Transverse colon (tissue), 4 donors: ENCODE measurements around the gene EHMT1. TPM values are rescaled to one million over a fixed set of nuclear protein-coding genes. Genes with fewer than 3 reads are reported as not detected.

ENCODE experiments used
- DNase-seq: peaks from one replicate; pipeline ENCODE4 v3.0.0-alpha.2; 2019
- H3K27ac ChIP-seq, 4 donors: fragments of 200-600 bp; sonication (generic); 2 replicates each; pipeline ENCODE4 v1.5.1; 2016 to 2018; ENCODE audit warnings: inconsistent platforms in 4 of 4
- H3K27me3 ChIP-seq: fragments of 200-600 bp; sonication (generic); 2 replicates; pipeline ENCODE4 v1.5.1; 2017; ENCODE audit warnings: inconsistent platforms
- H3K36me3 ChIP-seq, 4 donors: fragments of 200-600 bp; sonication (generic); 2 replicates each; pipeline ENCODE4 v1.5.1; 2017 to 2019; ENCODE audit warnings: inconsistent platforms in 4 of 4
- H3K4me1 ChIP-seq, 4 donors: fragments of 200-600 bp; sonication (generic); 2 replicates each; pipeline ENCODE4 v1.5.1; 2017 to 2020; ENCODE audit warnings: inconsistent platforms in 4 of 4
- H3K4me3 ChIP-seq, 4 donors: fragments of 200-600 bp; sonication (generic); 1 replicate in 1 of 4; 2 replicates in 3 of 4; pipeline versions ENCODE4 v1.5.1 to v1.6.1; 2017 to 2019; ENCODE audit warnings: inconsistent platforms in 4 of 4
- H3K9me3 ChIP-seq, 2 donors: fragments of 200-600 bp; sonication (generic); 2 replicates each; pipeline ENCODE4 v1.5.1; 2017 to 2019; ENCODE audit warnings: inconsistent platforms in 2 of 2
- EP300 ChIP-seq: sonication (generic); formaldehyde crosslinking; IDR thresholded peaks from one replicate; pipeline ENCODE4 v1.6.1; 2017; ENCODE audit warnings: antibody characterized with exemption, low read depth
- POLR2A ChIP-seq: fragments of 450-650 bp; IDR thresholded peaks from one replicate; pipeline ENCODE4 v1.6.1; 2016; ENCODE audit warnings: antibody characterized with exemption, mild to moderate bottlenecking, moderate library complexity
- POLR2AphosphoS5 ChIP-seq, 3 donors: sonication (generic); formaldehyde crosslinking; IDR thresholded peaks; one replicate each; pipeline ENCODE4 v1.6.1; 2016; ENCODE audit warnings: antibody characterized with exemption in 3 of 3
- WGBS, 2 donors: methylation state at CpG; one replicate each; pipeline ENCODE4 v1.1.5; 2018; ENCODE audit warnings: low coverage in 1 of 2; 5-methylcytosine and 5-hydroxymethylcytosine counted together
- in situ Hi-C, 4 donors: fragments of 200-750 bp; cut with MboI; loops; one replicate each; pipeline versions ENCODE4 v1.15.0 to v1.15.1; 2017; ENCODE audit warnings: low sequenced_read_pairs in 3 of 4, low pct_ligation_motif_present in 1 of 4, low pct_unique_long_range_greater_than_20kb in 1 of 4
- intact Hi-C: fragments of 100-400 bp; cut with DNase I; formaldehyde crosslinking; loops from one replicate; pipeline ENCODE4 v1.15.1; 2023; ENCODE audit warnings: low total_unique reads
- total RNA-seq, 4 donors: library from RNA; depleted of rRNA; stranded (reverse); fragments of >200 nt; gene quantifications; one replicate each; pipeline ENCODE4 v1.1.0, GENCODE V29; 2016
- TF ChIP-seq, protein P1 (sequence below), 5 experiments: fragments of 200-600 bp in 3 of 5; fragments of 450-650 bp in 2 of 5; sonication (generic) in 3 of 5; IDR thresholded peaks; 1 replicate in 2 of 5; 2 replicates in 3 of 5; pipeline ENCODE4 v1.5.1; 2016 to 2017; ENCODE audit warnings: antibody characterized with exemption in 5 of 5, inconsistent platforms in 3 of 5, mild to moderate bottlenecking in 2 of 5, moderate library complexity in 1 of 5

The EHMT1 gene
- total RNA-seq, 4 donors from 2014 or later = 93.8 to 184 (median 139) TPM

DNA sequence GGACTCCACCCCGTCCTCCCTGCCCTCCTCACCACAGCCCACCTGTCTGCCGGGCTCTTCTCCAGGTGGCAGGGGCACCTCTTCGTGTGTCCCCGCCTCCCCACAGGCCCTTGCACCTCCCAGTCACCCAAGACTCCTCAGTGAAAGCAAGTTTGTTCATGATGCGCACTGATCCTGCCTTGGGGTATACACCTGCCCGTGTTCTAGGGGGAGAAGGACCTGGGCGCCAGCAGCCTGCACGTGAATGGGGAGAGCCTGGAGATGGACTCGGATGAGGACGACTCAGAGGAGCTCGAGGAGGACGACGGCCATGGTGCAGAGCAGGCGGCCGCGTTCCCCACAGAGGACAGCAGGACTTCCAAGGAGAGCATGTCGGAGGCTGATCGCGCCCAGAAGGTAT lies 124.9 kb downstream of the EHMT1 start:
- in situ Hi-C loops (no loop called here), intact Hi-C loops (no loop called here)
- H3K27ac ChIP-seq = no peak overlapping the region
- H3K27me3 ChIP-seq = no peaks in the 10 kb centered on the region
- H3K4me1 ChIP-seq = peaks cover 6 to 14% (median 9%) of the 10 kb centered on the region in 4 donors
- no peaks in the 10 kb centered on the region for H3K9me3 ChIP-seq
- no peak for DNase-seq
- TF ChIP-seq POLR2A = no peak
- no peak for TF ChIP-seq POLR2AphosphoS5 (IDR thresholded peaks at IDR 0.05)
- TF ChIP-seq, protein P1, sequence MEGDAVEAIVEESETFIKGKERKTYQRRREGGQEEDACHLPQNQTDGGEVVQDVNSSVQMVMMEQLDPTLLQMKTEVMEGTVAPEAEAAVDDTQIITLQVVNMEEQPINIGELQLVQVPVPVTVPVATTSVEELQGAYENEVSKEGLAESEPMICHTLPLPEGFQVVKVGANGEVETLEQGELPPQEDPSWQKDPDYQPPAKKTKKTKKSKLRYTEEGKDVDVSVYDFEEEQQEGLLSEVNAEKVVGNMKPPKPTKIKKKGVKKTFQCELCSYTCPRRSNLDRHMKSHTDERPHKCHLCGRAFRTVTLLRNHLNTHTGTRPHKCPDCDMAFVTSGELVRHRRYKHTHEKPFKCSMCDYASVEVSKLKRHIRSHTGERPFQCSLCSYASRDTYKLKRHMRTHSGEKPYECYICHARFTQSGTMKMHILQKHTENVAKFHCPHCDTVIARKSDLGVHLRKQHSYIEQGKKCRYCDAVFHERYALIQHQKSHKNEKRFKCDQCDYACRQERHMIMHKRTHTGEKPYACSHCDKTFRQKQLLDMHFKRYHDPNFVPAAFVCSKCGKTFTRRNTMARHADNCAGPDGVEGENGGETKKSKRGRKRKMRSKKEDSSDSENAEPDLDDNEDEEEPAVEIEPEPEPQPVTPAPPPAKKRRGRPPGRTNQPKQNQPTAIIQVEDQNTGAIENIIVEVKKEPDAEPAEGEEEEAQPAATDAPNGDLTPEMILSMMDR (IDR thresholded peaks at IDR 0.05) = no peak
- TF ChIP-seq EP300 = no peak
- 93 to 94% methylated on average over 11 to 19 of the region's 19 CpGs for WGBS, 2 donors
- H3K4me3 ChIP-seq = no peak overlapping the region
- peaks cover 0 to 23% (median 5%) of the 10 kb centered on the region in 4 donors for H3K36me3 ChIP-seq

DNA sequence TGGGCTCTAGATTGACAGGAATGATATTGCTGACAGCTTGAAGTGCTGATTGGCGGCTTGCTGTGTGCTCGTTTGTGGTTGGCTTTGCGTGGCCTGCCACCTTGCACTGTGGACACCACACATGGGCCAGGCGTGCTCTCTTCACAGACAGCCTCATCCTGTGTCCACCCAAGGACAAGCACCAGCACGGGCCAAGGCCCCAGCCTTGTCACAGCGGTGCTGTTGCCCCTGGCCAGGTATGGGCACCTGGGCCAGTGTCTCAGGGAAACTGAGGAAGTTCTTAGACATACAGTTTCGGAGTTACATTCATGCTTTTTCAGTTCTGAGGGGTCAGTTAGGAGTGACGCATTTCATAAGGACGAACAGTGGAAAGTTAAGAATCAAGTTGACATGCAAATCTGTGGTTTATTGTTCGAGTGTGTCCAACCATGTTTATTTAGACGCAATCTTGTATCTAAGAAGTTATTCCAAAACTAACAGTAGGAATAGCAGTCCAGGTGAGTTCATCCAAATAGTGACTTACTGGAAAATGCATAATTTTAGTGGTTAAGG lies 125.9 kb downstream of the EHMT1 start:
- Histone ChIP-seq H3K4me3 (no peak overlapping the region), H3K9me3 (no peaks in the 10 kb centered on the region), H3K27me3 (no peaks in the 10 kb centered on the region), H3K4me1 (peaks cover 4 to 9% (median 6%) of the 10 kb centered on the region in 4 donors), H3K27ac (peak overlapping the region in 1 of 4 donors; percentile 68), H3K36me3 (peaks cover 0 to 23% (median 5%) of the 10 kb centered on the region in 4 donors)
- intact Hi-C loops = no loop called here
- WGBS, 2 donors = 85 to 94% methylated on average over 5 to 11 of the region's 11 CpGs
- TF ChIP-seq POLR2AphosphoS5 (IDR thresholded peaks at IDR 0.05) = no peak
- in situ Hi-C loops = no loop called here
- no peak for DNase-seq

DNA sequence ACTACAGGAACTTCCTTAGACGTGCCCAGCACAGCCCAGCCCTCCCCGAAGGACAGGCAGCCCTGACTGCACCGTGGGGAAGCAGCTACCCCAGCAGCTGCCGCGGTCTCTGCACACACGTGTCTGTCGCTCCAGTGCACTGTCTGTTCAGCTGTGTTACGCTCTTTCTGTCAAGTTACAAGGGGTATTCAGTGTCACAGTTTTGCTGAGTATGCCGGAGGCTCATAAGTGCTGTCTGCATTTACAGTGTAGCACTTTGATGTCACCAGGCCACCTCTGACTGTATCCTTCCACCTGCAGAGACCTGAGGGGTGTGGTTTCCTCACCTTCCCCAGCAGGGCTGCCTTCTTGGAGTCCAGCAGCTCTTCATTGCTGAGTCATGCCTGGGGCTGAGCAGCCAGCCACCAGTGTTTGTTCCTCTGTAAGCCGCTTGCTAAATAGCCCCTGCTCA lies 126.8 kb downstream of the EHMT1 start:
- no peak overlapping the region for H3K4me3 ChIP-seq
- peak overlapping the region in 1 of 4 donors; percentile 68 for H3K27ac ChIP-seq
- TF ChIP-seq EP300 (no peak), POLR2AphosphoS5 (IDR thresholded peaks at IDR 0.05) (no peak), POLR2A (no peak)
- TF ChIP-seq, protein P1 (IDR thresholded peaks at IDR 0.05) = no peak
- peaks cover 0 to 23% (median 5%) of the 10 kb centered on the region in 4 donors for H3K36me3 ChIP-seq
- in situ Hi-C loops (no loop called here), intact Hi-C loops (no loop called here)
- H3K9me3 ChIP-seq = no peaks in the 10 kb centered on the region
- peaks cover 0 to under 1% (median under 1%) of the 10 kb centered on the region in 4 donors for H3K4me1 ChIP-seq
- DNase-seq = peak; percentile 63
- no peaks in the 10 kb centered on the region for H3K27me3 ChIP-seq
- 68% methylated on average over 10 of the region's 10 CpGs; no CpG with 5 or more reads in 1 of the 2 donors for WGBS, 2 donors

DNA sequence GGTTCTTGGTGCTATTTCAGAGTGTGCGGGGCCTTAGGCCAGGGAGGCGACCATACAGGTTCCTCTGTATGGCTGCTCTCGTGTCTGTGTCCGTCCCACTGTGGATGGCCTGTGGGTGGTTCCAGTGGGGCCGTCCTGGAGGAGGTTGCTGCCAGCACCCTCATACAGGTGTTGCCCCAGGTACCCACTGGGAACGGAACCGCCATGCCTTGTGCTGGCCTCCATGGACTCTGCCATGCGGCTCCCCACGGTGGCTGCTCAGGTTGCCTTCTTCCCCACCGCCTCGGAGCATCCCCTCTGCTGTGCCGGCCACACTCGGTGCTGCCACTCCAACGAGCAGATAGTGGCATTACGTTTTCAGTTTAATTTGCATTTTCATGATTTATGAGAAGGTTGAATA lies 129.5 kb downstream of the EHMT1 start:
- no peak for DNase-seq
- WGBS, 2 donors = 91% methylated on average over 15 of the region's 15 CpGs; no CpG with 5 or more reads in 1 of the 2 donors
- TF ChIP-seq, protein P1 (IDR thresholded peaks at IDR 0.05) = no peak
- TF ChIP-seq POLR2A (no peak), POLR2AphosphoS5 (IDR thresholded peaks at IDR 0.05) (no peak), EP300 (no peak)
- Histone ChIP-seq H3K4me1 (no peaks in the 10 kb centered on the region), H3K9me3 (no peaks in the 10 kb centered on the region), H3K4me3 (no peak overlapping the region), H3K27ac (no peak overlapping the region), H3K27me3 (no peaks in the 10 kb centered on the region), H3K36me3 (peaks cover 0 to 27% (median 10%) of the 10 kb centered on the region in 4 donors)
- in situ Hi-C loops (no loop called here), intact Hi-C loops (no loop called here)

DNA sequence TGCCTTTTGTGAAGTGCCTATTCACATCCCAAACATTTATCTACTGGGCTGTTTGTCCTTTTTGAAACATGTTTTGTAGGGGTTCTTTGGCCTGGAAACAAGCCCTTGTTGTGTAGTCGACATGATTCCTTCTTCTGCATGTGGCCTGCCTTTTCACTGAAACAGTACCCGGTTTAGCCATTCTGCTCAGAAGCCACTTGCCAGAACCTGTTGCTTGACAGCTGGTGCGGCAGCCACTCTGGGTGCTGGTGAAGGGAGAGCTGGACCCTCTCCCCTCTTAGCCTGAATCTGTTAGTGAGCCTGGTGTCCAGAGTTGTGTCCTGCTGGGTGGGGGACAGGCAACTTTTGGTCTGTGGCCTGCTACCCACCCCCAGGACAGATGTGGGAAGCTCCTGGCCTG lies 129.9 kb downstream of the EHMT1 start:
- intact Hi-C loops (no loop called here), in situ Hi-C loops (no loop called here)
- no peaks in the 10 kb centered on the region for H3K27me3 ChIP-seq
- H3K9me3 ChIP-seq = no peaks in the 10 kb centered on the region
- no peak overlapping the region for H3K4me3 ChIP-seq
- 88% methylated on average over 3 of the region's 3 CpGs; no CpG with 5 or more reads in 1 of the 2 donors for WGBS, 2 donors
- TF ChIP-seq, protein P1 (IDR thresholded peaks at IDR 0.05) = no peak
- TF ChIP-seq POLR2AphosphoS5 (IDR thresholded peaks at IDR 0.05) (no peak), POLR2A (no peak), EP300 (no peak)
- DNase-seq = no peak
- no peaks in the 10 kb centered on the region for H3K4me1 ChIP-seq
- no peak overlapping the region for H3K27ac ChIP-seq
- peaks cover 0 to 27% (median 12%) of the 10 kb centered on the region in 4 donors for H3K36me3 ChIP-seq
